ENCODE results near the gene NLRC5. TPM values are rescaled to one million over a fixed set of nuclear protein-coding genes. Genes with fewer than 3 reads are reported as not detected.

NLRC5 gene
- total and polyA plus RNA-seq, 9 of the 15 experiments (the other 6 are each of a cell fraction or from before 2014, with no cell fraction given), result 0.59 to 0.71 TPM; not detected in 7

DNA sequence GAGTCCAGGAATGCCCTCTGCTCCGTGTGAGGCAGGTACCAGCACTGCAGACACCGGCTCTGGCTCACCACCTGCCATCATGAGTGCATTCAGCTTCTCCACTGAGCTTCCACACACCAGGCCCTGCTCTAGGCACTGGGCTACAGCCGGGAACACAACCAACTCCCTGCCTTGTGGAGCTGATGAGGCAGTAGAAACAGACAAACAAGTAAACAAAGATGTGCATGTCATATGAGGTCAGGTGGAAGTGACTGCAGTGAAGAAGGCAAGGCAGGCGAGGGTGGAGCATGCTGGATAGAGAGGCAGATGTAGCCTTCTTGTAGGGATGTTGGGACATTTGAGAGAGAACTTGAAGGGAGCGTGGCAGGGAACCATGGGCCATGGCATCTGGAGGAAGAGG, 5.0 kb downstream of the NLRC5 start (continued):
- TF ChIP-seq SP2 (IDR thresholded peaks at IDR 0.05; ENCODE audit: extremely low read depth, low read depth, low read length, poor library complexity, severe bottlenecking), result no peak

DNA sequence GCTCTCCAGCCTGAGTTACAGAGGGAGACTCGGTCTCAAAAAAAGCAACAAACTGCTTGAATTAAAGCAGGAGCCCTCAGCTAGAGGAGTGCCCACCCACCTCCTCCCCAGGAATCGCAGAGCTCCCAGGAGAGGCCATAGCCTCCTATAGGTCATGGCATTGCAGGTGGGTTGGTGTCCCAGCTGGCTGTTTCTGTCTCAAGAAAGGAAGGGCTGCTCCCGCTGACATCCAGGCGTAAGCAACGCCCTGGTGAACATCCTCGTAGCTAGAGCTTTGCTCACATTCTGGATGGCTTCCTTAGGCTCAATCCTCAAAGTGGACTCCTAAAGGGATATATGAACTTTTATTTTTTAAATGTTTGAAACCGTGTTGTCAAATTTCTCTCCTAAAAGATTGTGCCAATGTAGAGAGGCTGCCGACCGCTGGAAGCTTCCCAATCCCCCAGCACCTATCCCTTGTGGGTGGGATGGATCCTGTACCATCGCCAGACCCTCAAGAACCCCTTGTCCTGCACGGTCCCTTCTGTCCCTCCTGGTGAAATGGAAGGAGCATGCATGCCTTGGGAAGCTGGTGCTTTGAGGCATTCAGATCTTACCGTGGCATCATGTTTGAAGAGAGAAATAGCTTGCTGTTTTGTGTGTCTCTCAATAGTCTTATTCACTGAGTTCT, 5.9 kb downstream of the NLRC5 start:
- Histone ChIP-seq H3K27me3 (ENCODE audit: control insufficient read depth in 2 of 2, insufficient read depth in 2 of 2, low read length in 2 of 2) (peaks cover 14 to 33% of the 10 kb centered on the region in 2 experiments; a peak in 4 of 5 replicates), H3K27ac (ENCODE audit: extremely low read depth, low read depth, low read length) (no peak overlapping the region), H3K9me3 (replicated peaks; ENCODE audit: control insufficient read depth, insufficient read depth, low read depth, low read length) (no peaks in the 10 kb centered on the region), H4K20me1 (replicated peaks; ENCODE audit: control insufficient read depth, insufficient read depth, low read length) (0 out of 2 replicates have a peak, but pooled peaks cover 2% of the 10 kb centered on the region), H3K9me1 (ENCODE audit: control insufficient read depth, insufficient read depth, low read length) (no peaks in the 10 kb centered on the region), H3K9ac (ENCODE audit: insufficient read depth in 1 of 2, low read depth in 2 of 2, low read length in 2 of 2) (no peak overlapping the region), H3K4me3 (no peak overlapping the region), H3K4me2 (ENCODE audit: insufficient read depth, low read length) (no peak overlapping the region), H3K79me2 (ENCODE audit: control insufficient read depth, insufficient read depth, low read length) (no peaks in the 10 kb centered on the region), H2AFZ (ENCODE audit: low read depth, low read length) (no peak overlapping the region), H3K36me3 (ENCODE audit: control insufficient read depth, insufficient read depth, low read length) (no peaks in the 10 kb centered on the region), H3K4me1 (replicated peaks in 1 of 2; ENCODE audit: control insufficient read depth in 2 of 2, insufficient read depth in 2 of 2, low read length in 2 of 2) (peaks cover 0 to 5% of the 10 kb centered on the region in 2 experiments; a peak in 2 of 5 replicates)
- POLR2A ChIA-PET, result interaction anchor here (0.5 to 1.0 kb wide), 2 partner anchors 10 to 47 kb away, joined by 3 read pairs; no protein-coding TSS in a partner anchor
- BruUV-seq (replicated peaks), result no TSS peak
- DNase-seq (ENCODE audit: extremely low read depth in 1 of 4, low spot score in 3 of 4), result no peak
- no peak for FAIRE-seq
- no peak for ATAC-seq
- intact Hi-C loops (cut with micrococcal nuclease) (no loop called here), in situ Hi-C loops (cut with MboI) (no loop called here)
- CTCF ChIA-PET (ENCODE audit: low intra/inter-chr PET ratio), result no interaction called here
- 0% methylated on average over 12 of the region's 12 CpGs for WGBS (ENCODE audit: insufficient coverage, low coverage, missing lambda C conversion rate)
- TF ChIP-seq, protein P1, sequence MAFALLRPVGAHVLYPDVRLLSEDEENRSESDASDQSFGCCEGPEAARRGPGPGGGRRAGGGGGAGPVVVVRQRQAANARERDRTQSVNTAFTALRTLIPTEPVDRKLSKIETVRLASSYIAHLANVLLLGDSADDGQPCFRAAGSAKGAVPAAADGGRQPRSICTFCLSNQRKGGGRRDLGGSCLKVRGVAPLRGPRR (CRISPR knock-in tag; IDR thresholded peaks at IDR 0.05), result no peak
- TF ChIP-seq, protein P2, sequence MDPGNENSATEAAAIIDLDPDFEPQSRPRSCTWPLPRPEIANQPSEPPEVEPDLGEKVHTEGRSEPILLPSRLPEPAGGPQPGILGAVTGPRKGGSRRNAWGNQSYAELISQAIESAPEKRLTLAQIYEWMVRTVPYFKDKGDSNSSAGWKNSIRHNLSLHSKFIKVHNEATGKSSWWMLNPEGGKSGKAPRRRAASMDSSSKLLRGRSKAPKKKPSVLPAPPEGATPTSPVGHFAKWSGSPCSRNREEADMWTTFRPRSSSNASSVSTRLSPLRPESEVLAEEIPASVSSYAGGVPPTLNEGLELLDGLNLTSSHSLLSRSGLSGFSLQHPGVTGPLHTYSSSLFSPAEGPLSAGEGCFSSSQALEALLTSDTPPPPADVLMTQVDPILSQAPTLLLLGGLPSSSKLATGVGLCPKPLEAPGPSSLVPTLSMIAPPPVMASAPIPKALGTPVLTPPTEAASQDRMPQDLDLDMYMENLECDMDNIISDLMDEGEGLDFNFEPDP (CRISPR knock-in tag; IDR thresholded peaks at IDR 0.05), result no peak
- TF ChIP-seq SNRNP70 (optimal IDR thresholded peaks at IDR 0.05; ENCODE audit: low read depth, low read length) (no peak), SAFB2 (IDR thresholded peaks at IDR 0.05; ENCODE audit: borderline replicate concordance, low read depth, low read length, severe bottlenecking) (no peak), MAFF (IDR thresholded peaks at IDR 0.05; ENCODE audit: low read length) (no peak), NFIC (IDR thresholded peaks at IDR 0.05) (no peak), FIP1L1 (IDR thresholded peaks at IDR 0.05; ENCODE audit: low read depth, low read length, poor library complexity, severe bottlenecking) (no peak), ILK (tag; IDR thresholded peaks at IDR 0.05; ENCODE audit: borderline replicate concordance, low read depth) (no peak), NBN (IDR thresholded peaks at IDR 0.05; ENCODE audit: low read depth) (no peak), KDM4B (IDR thresholded peaks at IDR 0.05; ENCODE audit: borderline replicate concordance in 2 of 2, low read depth in 1 of 2) (no peak), ZBTB1 (CRISPR knock-in tag; IDR thresholded peaks at IDR 0.05; ENCODE audit: borderline replicate concordance, low read depth) (no peak), ETV1 (tag; conservative IDR thresholded peaks at IDR 0.05; ENCODE audit: low read depth) (no peak), XRCC5 (IDR thresholded peaks at IDR 0.05; ENCODE audit: low read depth, low read length) (no peak)
- TF ChIP-seq, protein P3, sequence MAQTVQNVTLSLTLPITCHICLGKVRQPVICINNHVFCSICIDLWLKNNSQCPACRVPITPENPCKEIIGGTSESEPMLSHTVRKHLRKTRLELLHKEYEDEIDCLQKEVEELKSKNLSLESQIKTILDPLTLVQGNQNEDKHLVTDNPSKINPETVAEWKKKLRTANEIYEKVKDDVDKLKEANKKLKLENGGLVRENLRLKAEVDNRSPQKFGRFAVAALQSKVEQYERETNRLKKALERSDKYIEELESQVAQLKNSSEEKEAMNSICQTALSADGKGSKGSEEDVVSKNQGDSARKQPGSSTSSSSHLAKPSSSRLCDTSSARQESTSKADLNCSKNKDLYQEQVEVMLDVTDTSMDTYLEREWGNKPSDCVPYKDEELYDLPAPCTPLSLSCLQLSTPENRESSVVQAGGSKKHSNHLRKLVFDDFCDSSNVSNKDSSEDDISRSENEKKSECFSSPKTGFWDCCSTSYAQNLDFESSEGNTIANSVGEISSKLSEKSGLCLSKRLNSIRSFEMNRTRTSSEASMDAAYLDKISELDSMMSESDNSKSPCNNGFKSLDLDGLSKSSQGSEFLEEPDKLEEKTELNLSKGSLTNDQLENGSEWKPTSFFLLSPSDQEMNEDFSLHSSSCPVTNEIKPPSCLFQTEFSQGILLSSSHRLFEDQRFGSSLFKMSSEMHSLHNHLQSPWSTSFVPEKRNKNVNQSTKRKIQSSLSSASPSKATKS (CRISPR knock-in tag; IDR thresholded peaks at IDR 0.05), result no peak
